Left ventricle myocardium inferior (tissue), 1 donor: ENCODE measurements around the gene DCUN1D2. TPM values are rescaled to one million over a fixed set of nuclear protein-coding genes. Genes with fewer than 3 reads are reported as not detected.
"Not testable (repeated sequence)": the region's sequence is repeated elsewhere in the genome, so short reads cannot be mapped to it uniquely, and the experiment has no call there.

Experiments used
- DNase-seq: peaks from one replicate; pipeline ENCODE4 v3.0.0-alpha.2; 2020
- H3K27ac ChIP-seq: fragments of 200-600 bp; replicated peaks from 2 replicates; pipeline ENCODE4 v1.8.0; 2021
- H3K27me3 ChIP-seq: fragments of 200-600 bp; 2 replicates; pipeline ENCODE4 v1.8.0; 2021; ENCODE audit warnings: low read depth
- H3K36me3 ChIP-seq: fragments of 200-600 bp; 2 replicates; pipeline ENCODE4 v1.8.0; 2021
- H3K4me1 ChIP-seq: fragments of 200-600 bp; 2 replicates; pipeline ENCODE4 v1.8.0; 2021
- H3K4me3 ChIP-seq: fragments of 200-600 bp; 2 replicates; pipeline ENCODE4 v1.8.0; 2021; ENCODE audit warnings: mild to moderate bottlenecking, moderate library complexity
- H3K9me3 ChIP-seq: fragments of 200-600 bp; replicated peaks from 2 replicates; pipeline ENCODE4 v1.8.0; 2021
- intact Hi-C: fragments of 100-400 bp; cut with micrococcal nuclease; formaldehyde crosslinking; loops from one replicate; pipeline ENCODE4 v1.11.0; 2022
- total RNA-seq: library from RNA; stranded (reverse); fragmentation: NEBNext Ultra II Directional; extraction: Animal tissue kit (Norgen Biotek cat#: 25700); gene quantifications from one replicate; pipeline ENCODE4 v1.2.1, GENCODE V29; 2021
- TF ChIP-seq, protein P1 (sequence below): fragments of 200-600 bp; IDR thresholded peaks from 2 replicates; pipeline ENCODE4 v1.8.0; 2021; ENCODE audit warnings: antibody characterized with exemption, mild to moderate bottlenecking, borderline replicate concordance
- donor health status: DM: no; HTN: yes; CAD: no; lungs with severe emphysema.

Gene DCUN1D2
- total RNA-seq, 1 donor from 2014 or later, result 196 TPM

DNA sequence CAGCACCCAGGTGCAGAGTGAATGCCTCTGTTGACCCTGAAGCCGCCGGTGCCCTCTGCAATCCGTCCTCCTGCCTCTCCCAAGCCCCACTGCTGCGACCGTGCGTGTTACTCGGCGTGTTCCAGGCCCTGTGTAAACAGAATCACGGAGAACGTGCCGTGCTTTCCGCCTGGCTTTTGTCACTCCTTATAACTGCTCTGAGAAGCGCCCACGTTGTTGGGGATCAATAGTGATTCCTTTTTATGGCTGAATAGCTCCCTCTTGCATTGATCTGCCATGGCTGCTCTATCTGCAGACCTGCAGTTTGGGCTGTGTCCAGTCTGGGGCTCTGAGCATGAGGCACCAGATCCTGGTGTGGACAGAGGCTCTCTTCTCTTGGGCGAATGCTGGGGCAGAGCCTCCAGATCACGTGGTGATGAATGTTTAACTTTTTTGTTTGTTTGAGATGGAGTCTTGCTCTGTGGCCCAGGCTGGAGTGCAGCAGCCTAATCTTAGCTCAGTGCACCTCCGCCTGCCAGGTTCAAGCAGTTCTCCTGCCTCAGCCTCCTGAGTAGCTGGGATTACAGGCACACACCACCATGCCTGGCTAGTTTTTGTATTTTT is 53.0 kb downstream of the DCUN1D2 start:
- intact Hi-C loops, result no loop called here
- Histone ChIP-seq H3K4me1 (peaks cover 6% of the 10 kb centered on the region), H3K9me3 (no peaks in the 10 kb centered on the region), H3K27ac (peak overlapping the region; percentile 54), H3K4me3 (no peak overlapping the region), H3K27me3 (no peaks in the 10 kb centered on the region), H3K36me3 (peaks cover 54% of the 10 kb centered on the region)
- no peak for DNase-seq
- TF ChIP-seq, protein P1, sequence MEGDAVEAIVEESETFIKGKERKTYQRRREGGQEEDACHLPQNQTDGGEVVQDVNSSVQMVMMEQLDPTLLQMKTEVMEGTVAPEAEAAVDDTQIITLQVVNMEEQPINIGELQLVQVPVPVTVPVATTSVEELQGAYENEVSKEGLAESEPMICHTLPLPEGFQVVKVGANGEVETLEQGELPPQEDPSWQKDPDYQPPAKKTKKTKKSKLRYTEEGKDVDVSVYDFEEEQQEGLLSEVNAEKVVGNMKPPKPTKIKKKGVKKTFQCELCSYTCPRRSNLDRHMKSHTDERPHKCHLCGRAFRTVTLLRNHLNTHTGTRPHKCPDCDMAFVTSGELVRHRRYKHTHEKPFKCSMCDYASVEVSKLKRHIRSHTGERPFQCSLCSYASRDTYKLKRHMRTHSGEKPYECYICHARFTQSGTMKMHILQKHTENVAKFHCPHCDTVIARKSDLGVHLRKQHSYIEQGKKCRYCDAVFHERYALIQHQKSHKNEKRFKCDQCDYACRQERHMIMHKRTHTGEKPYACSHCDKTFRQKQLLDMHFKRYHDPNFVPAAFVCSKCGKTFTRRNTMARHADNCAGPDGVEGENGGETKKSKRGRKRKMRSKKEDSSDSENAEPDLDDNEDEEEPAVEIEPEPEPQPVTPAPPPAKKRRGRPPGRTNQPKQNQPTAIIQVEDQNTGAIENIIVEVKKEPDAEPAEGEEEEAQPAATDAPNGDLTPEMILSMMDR, result no peak

DNA sequence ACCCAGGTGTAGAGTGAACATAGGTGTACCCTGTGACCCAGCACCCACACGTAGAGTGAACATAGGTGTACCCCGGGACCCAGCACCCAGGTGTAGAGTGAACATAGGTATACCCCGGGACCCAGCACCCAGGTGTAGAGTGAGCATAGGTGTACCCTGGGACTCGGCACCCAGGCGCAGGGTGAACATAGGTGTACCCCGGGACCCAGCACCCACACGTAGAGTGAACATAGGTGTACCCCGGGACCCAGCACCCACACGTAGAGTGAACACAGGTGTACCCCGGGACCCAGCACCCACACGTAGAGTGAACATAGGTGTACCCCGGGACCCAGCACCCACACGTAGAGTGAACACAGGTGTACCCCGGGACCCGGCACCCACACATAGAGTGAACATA is 53.6 kb downstream of the DCUN1D2 start:
- DNase-seq, H3K27me3 ChIP-seq, H3K27ac ChIP-seq, intact Hi-C loops, H3K4me3 ChIP-seq, H3K9me3 ChIP-seq: not testable (repeated sequence)
- H3K36me3 ChIP-seq, result peaks cover 47% of the 10 kb centered on the region
- peaks cover 12% of the 10 kb centered on the region for H3K4me1 ChIP-seq

DNA sequence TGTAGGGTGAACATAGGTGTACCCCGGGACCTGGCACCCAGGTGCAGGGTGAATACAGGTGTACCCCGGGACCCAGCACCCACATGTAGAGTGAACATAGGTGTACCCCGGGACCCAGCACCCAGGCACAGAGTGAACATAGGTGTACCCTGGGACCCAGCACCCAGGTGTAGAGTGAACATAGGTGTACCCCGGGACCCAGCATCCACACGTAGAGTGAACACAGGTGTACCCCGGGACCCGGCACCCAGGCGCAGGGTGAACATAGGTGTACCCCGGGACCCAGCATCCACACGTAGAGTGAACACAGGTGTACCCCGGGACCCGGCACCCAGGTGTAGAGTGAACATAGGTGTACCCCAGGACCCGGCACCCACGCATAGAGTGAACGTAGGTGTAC is 54.6 kb downstream of the DCUN1D2 start:
- peaks cover 17% of the 10 kb centered on the region for H3K4me1 ChIP-seq
- H3K27ac ChIP-seq, H3K4me3 ChIP-seq, H3K9me3 ChIP-seq, DNase-seq, intact Hi-C loops, H3K27me3 ChIP-seq: not testable (repeated sequence)
- peaks cover 47% of the 10 kb centered on the region for H3K36me3 ChIP-seq

DNA sequence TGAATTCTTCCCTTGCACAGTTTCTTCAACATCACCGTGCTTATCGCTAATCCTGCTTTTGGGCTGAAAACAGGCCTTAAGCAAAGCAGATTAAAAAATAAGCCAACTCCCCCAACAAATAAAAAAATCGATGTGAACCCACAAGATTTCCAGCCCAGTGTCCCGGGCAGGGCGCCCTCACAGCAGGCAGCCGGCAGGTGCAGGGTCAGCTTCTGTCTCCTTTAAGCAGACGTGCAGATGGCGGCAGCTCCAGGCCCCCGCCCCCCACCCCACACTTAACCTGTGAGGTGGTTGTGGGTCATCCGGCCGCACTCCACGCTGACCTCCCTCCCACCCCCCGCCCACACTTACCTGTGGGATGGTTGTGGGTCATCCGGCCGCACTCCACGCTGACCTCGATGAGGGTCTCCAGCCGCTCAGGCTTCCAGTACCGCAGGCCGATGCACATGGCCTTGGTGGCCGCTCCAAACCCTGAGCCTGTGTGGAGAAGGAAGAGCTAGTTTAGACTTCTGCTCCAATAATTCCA is 57.1 kb downstream of the DCUN1D2 start:
- peaks cover 51% of the 10 kb centered on the region for H3K36me3 ChIP-seq
- DNase-seq, result no peak
- intact Hi-C loops, result no loop called here

DNA sequence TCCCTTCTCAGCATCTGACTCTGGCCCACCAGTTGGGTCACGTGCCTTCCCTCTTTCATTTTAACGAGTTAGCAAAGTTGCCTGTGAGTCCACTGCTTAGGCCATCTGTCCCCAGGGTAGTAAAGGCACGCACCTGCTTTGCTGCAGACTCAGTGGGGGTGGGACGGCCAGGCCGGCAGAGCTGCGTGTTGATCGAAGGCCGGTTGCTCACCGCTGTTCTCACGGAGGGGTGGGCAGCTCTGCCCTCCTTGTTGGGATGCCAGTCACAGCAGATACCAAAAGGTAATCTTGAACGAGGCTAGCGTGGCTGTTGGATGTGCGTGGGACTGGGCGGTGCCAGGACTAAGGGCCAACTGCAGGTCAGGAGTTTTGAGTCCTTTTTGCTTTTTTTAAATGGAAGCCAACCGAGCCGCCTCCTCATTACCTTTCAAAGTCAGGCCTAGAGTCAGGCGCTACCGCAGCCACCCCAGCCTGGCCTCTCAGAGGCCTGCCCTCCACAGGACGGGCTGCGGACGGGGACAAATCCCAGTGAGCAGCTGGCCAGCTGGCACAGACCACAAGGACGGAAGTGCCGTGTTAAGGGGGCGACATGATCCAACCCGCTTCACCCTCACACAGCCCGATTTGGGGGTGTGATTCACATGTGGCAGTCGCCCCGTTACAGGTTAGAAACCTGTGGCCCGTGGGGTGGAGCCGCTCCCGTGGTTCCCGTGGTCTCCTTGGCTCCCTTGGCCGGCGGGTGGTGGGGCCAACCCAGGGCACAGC is 57.8 kb downstream of the DCUN1D2 start:
- DNase-seq, result no peak

More for the DNA sequence above, 57.1 kb downstream of the DCUN1D2 start:
- Histone ChIP-seq H3K4me3 (no peak overlapping the region), H3K4me1 (peaks cover 28% of the 10 kb centered on the region), H3K27ac (peak overlapping the region; percentile 61), H3K27me3 (no peaks in the 10 kb centered on the region), H3K9me3 (no peaks in the 10 kb centered on the region)
- TF ChIP-seq, protein P1, result no peak

DNA sequence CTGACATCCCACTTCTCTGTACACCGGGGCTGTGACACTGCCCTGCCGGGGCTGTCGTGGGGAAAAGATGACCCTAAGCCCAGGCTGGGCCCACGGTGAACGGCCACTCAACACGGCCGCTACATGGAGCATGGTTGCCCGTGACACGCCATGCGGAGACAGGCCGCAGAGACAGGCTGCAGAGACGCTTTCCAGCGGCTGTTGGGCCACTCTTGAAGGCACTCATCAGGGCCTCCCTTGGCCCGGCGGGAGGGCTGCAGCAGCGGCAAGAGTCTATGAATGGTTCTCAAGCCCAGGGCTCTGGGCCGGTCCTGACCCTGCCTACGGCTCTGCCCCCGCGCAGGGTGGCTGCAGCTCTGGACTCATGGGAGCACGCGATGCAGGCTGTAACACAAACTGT is 59.3 kb downstream of the DCUN1D2 start:
- TF ChIP-seq, protein P1, result no peak
- no peaks in the 10 kb centered on the region for H3K9me3 ChIP-seq
- DNase-seq, result no peak
- H3K36me3 ChIP-seq, result peaks cover 63% of the 10 kb centered on the region
- H3K4me3 ChIP-seq, result no peak overlapping the region
- H3K4me1 ChIP-seq, result peaks cover 30% of the 10 kb centered on the region
- peak overlapping the region; percentile 61 for H3K27ac ChIP-seq
- intact Hi-C loops, result no loop called here
- no peaks in the 10 kb centered on the region for H3K27me3 ChIP-seq

More for the DNA sequence above, 57.8 kb downstream of the DCUN1D2 start:
- Histone ChIP-seq H3K27ac (peak overlapping the region; percentile 61), H3K36me3 (peaks cover 48% of the 10 kb centered on the region), H3K4me3 (no peak overlapping the region), H3K4me1 (peaks cover 30% of the 10 kb centered on the region), H3K27me3 (no peaks in the 10 kb centered on the region), H3K9me3 (no peaks in the 10 kb centered on the region)
- intact Hi-C loops, result no loop called here
- TF ChIP-seq, protein P1, result no peak
